Measurements from ENCODE around the gene SLAIN2. TPM values are rescaled to one million over a fixed set of nuclear protein-coding genes. Genes with fewer than 3 reads are reported as not detected.
A peak's percentile ranks its signal among the peaks of the same experiment; 100 is the strongest.
"Not testable (repeated sequence)": the region's sequence is repeated elsewhere in the genome, so short reads cannot be mapped to it uniquely, and the experiment has no call there.

The SLAIN2 gene
- total RNA-seq, result 100 to 1,000 TPM in 3 of 4 donors, 10 to 100 TPM in 1; 68.4 to 238 (median 115) TPM

- H3K4me1 ChIP-seq, result peaks cover 0 to 49% (median 8%) of the 10 kb centered on the region in 3 donors
- H3K27ac ChIP-seq, result peak within 1 kb of the TSS; percentile 94 to 99 (median 98)
- WGBS, 2 donors (ENCODE audit: low coverage in 1 of 2), result 0 to 3% methylated on average over 2 to 7 of the region's 89 CpGs
- no peaks in the 10 kb centered on the region for H3K36me3 ChIP-seq
- H3K4me3 ChIP-seq, result peak within 1 kb of the TSS; percentile 97
- TF ChIP-seq POLR2AphosphoS5 (IDR thresholded peaks at IDR 0.05), result peak; percentile 74
- TF ChIP-seq POLR2A (IDR thresholded peaks at IDR 0.05), result peak; percentile 56 to 81
- TF ChIP-seq, protein P1, sequence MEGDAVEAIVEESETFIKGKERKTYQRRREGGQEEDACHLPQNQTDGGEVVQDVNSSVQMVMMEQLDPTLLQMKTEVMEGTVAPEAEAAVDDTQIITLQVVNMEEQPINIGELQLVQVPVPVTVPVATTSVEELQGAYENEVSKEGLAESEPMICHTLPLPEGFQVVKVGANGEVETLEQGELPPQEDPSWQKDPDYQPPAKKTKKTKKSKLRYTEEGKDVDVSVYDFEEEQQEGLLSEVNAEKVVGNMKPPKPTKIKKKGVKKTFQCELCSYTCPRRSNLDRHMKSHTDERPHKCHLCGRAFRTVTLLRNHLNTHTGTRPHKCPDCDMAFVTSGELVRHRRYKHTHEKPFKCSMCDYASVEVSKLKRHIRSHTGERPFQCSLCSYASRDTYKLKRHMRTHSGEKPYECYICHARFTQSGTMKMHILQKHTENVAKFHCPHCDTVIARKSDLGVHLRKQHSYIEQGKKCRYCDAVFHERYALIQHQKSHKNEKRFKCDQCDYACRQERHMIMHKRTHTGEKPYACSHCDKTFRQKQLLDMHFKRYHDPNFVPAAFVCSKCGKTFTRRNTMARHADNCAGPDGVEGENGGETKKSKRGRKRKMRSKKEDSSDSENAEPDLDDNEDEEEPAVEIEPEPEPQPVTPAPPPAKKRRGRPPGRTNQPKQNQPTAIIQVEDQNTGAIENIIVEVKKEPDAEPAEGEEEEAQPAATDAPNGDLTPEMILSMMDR (IDR thresholded peaks at IDR 0.05), result peak in 3 of 4 experiments; percentile 39 to 70 (median 49)
- no peak for TF ChIP-seq EP300 (IDR thresholded peaks at IDR 0.05)
- peak; percentile 96 for ATAC-seq
- no peaks in the 10 kb centered on the region for H3K9me3 ChIP-seq
- H3K27me3 ChIP-seq, result no peaks in the 10 kb centered on the region
These were observed at the start of gene SLAIN2 for GRCh38 chr4:48340965-48341775. SLAIN2 (plus strand) TSS chr4:48341529; CDS start chr4:48341740, 211 bp downstream.

DNA sequence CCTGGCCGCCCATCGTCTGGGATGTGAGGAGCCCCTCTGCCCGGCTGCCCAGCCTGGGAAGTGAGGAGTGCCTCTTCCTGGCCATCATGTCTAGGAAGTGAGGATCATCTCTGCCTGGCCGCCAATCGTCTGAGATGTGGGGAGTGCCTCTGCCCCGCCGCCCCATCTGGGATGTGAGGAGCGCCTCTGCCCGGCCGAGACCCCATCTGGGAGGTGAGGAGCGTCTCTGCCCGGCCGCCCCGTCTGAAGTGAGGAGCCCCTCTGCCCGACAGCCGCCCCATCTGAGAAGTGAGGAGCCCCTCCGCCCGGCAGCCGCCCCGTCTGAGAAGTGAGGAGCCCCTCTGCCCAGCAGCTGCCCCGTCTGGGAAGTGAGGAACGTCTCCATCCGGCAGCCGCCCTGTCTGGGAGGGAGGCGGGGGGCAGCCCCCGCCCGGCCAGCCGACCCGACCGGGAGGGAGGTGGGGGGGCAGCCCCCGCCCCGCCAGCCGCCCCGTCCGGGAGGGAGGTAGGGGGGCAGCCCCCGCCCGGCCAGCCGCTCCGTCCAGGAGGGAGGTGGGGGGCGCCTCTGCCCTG, 49.0 kb upstream of the SLAIN2 start:
- H3K27ac ChIP-seq, H3K4me1 ChIP-seq, ATAC-seq, H3K27me3 ChIP-seq, H3K4me3 ChIP-seq, H3K36me3 ChIP-seq, H3K9me3 ChIP-seq: not testable (repeated sequence)
- WGBS, 2 donors (ENCODE audit: low coverage in 1 of 2), result no CpG with 5 or more reads among the region's 40 CpGs

- TF ChIP-seq POLR2AphosphoS5 (IDR thresholded peaks at IDR 0.05), result no peak
- ATAC-seq, result no peak
These were observed 46.2 kb upstream of the SLAIN2 start for GRCh38 chr4:48295116-48295515.

GRCh38 chr4:48296365-48296764, 45.0 kb upstream of the SLAIN2 start:
- no peaks in the 10 kb centered on the region for H3K9me3 ChIP-seq
- TF ChIP-seq EP300 (IDR thresholded peaks at IDR 0.05), result no peak
- TF ChIP-seq, protein P1 (IDR thresholded peaks at IDR 0.05), result no peak
- no peak for TF ChIP-seq POLR2AphosphoS5 (IDR thresholded peaks at IDR 0.05)
- TF ChIP-seq POLR2A (IDR thresholded peaks at IDR 0.05), result no peak
- no peak overlapping the region for H3K27ac ChIP-seq
- no peaks in the 10 kb centered on the region for H3K27me3 ChIP-seq
- 69 to 74% methylated on average over 6 of the region's 6 CpGs for WGBS, 2 donors (ENCODE audit: low coverage in 1 of 2)
- no peaks in the 10 kb centered on the region for H3K4me1 ChIP-seq
- H3K4me3 ChIP-seq, result no peak overlapping the region
- ATAC-seq, result no peak
- H3K36me3 ChIP-seq, result no peaks in the 10 kb centered on the region

More at GRCh38 chr4:48295116-48295515, 46.2 kb upstream of the SLAIN2 start:
- Histone ChIP-seq H3K4me1 (no peaks in the 10 kb centered on the region), H3K9me3 (no peaks in the 10 kb centered on the region), H3K4me3 (no peak overlapping the region), H3K27ac (no peak overlapping the region), H3K36me3 (no peaks in the 10 kb centered on the region), H3K27me3 (no peaks in the 10 kb centered on the region)

DNA sequence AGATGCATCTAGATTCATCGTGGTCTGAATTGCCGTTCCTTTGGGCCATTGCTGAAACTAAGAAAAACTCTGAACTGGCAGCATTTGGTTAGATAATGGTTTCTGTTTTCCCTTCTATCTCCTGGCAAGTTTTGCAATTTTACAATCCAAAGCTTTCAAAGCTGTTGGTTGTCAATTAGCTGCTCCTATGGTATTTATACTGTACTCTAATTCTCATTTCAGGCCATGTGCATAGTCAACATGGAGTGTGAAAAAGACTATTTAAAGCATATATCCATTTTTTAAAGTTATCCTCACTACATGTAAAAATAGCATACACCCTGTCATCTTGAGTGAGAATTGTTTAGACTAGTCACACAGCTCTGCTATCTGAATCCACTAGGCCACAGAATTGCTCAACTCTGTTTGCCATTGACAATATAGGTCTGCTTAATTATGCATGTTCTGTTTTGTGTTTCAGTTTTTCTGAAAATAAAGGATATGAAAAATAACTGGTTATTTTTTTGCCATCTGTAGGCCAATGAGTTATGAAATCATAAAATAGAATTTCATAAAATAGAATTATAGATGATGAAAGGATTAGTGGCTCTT, 44.0 kb upstream of the SLAIN2 start:
- no peaks in the 10 kb centered on the region for H3K4me1 ChIP-seq
- no peaks in the 10 kb centered on the region for H3K27me3 ChIP-seq
- TF ChIP-seq, protein P1 (IDR thresholded peaks at IDR 0.05), result no peak
- TF ChIP-seq POLR2A (IDR thresholded peaks at IDR 0.05), result no peak
- no peak for TF ChIP-seq POLR2AphosphoS5 (IDR thresholded peaks at IDR 0.05)
- TF ChIP-seq EP300 (IDR thresholded peaks at IDR 0.05), result no peak
- H3K9me3 ChIP-seq, result no peaks in the 10 kb centered on the region
- no peaks in the 10 kb centered on the region for H3K36me3 ChIP-seq
- WGBS, 2 donors (ENCODE audit: low coverage in 1 of 2), result 79 to 83% methylated on average over 2 of the region's 2 CpGs
- no peak overlapping the region for H3K27ac ChIP-seq
- no peak for ATAC-seq
- H3K4me3 ChIP-seq, result no peak overlapping the region
